Loucy (cell line): ENCODE results near the gene KREMEN1.

ENCODE experiments used
- H2AFZ ChIP-seq: fragments of 200-600 bp; sonication (generic); 2 replicates; pipeline ENCODE4 v1.6.0; 2016; ENCODE audit warnings: antibody characterized with exemption, mild to moderate bottlenecking, low read length, moderate library complexity
- H3F3A ChIP-seq: fragments of 200-600 bp; 2 replicates; pipeline ENCODE4 v1.6.0; 2016; ENCODE audit warnings: antibody characterized with exemption, low read depth, mild to moderate bottlenecking
- H3K27me3 ChIP-seq: fragments of 200-600 bp; sonication (generic); 2 replicates; pipeline ENCODE4 v1.6.1; 2014; ENCODE audit warnings: low read length, mild to moderate bottlenecking; ENCODE audit not compliant: insufficient read depth, poor library complexity, severe bottlenecking
- H3K36me3 ChIP-seq: fragments of 200-600 bp; sonication (generic); 2 replicates; pipeline ENCODE4 v1.6.1; 2016; ENCODE audit warnings: low read length; ENCODE audit not compliant: insufficient read depth
- H3K4me1 ChIP-seq: fragments of 200-600 bp; sonication (generic); 2 replicates; pipeline ENCODE4 v1.5.1; 2014; ENCODE audit warnings: low read length, mild to moderate bottlenecking; ENCODE audit not compliant: insufficient read depth, poor library complexity, severe bottlenecking
- H3K4me2 ChIP-seq: fragments of 200-600 bp; sonication (generic); 2 replicates; pipeline ENCODE4 v1.6.0; 2014; ENCODE audit warnings: antibody characterized with exemption, low read length, low read depth, mild to moderate bottlenecking; ENCODE audit not compliant: poor library complexity, severe bottlenecking
- H3K4me3 ChIP-seq: fragments of 200-600 bp; sonication (generic); 2 replicates; pipeline ENCODE4 v1.5.1; 2014; ENCODE audit warnings: low read length, mild to moderate bottlenecking, mixed read lengths; ENCODE audit not compliant: poor library complexity, severe bottlenecking
- H3K79me2 ChIP-seq: fragments of 200-600 bp; sonication (generic); 2 replicates; pipeline ENCODE4 v1.6.1; 2014; ENCODE audit warnings: low read length; ENCODE audit not compliant: insufficient read depth
- H3K9ac ChIP-seq: fragments of 200-600 bp; sonication (generic); 2 replicates; pipeline ENCODE4 v1.6.0; 2014; ENCODE audit warnings: mild to moderate bottlenecking, low read depth, low read length, moderate library complexity; ENCODE audit not compliant: poor library complexity, severe bottlenecking
- H3K9me2 ChIP-seq: fragments of 200-600 bp; sonication (generic); replicated peaks from 2 replicates; pipeline ENCODE4 v1.6.1; 2016; ENCODE audit warnings: low read depth, low read length, mixed read lengths
- H3K9me3 ChIP-seq: fragments of 200-600 bp; sonication (generic); 2 replicates; pipeline ENCODE4 v1.6.1; 2014; ENCODE audit warnings: mild to moderate bottlenecking, antibody characterized with exemption, low read length, low read depth; ENCODE audit not compliant: insufficient read depth
- H4K20me1 ChIP-seq: fragments of 200-600 bp; sonication (generic); 2 replicates; pipeline ENCODE4 v1.6.0; 2014; ENCODE audit warnings: antibody characterized with exemption, low read length, mild to moderate bottlenecking; ENCODE audit not compliant: insufficient read depth, poor library complexity, severe bottlenecking
- EZH2phosphoT487 ChIP-seq: fragments of 200-600 bp; IDR thresholded peaks from 2 replicates; pipeline ENCODE4 v1.6.1; 2018; ENCODE audit warnings: antibody characterized with exemption, mild to moderate bottlenecking, moderate library complexity, borderline replicate concordance
- TF ChIP-seq, protein P1 (sequence below): fragments of 200-600 bp; sonication (generic); conservative IDR thresholded peaks from 2 replicates; pipeline ENCODE4 v1.5.1; 2014; ENCODE audit warnings: mild to moderate bottlenecking, antibody characterized with exemption, low read length

KREMEN1 gene

DNA sequence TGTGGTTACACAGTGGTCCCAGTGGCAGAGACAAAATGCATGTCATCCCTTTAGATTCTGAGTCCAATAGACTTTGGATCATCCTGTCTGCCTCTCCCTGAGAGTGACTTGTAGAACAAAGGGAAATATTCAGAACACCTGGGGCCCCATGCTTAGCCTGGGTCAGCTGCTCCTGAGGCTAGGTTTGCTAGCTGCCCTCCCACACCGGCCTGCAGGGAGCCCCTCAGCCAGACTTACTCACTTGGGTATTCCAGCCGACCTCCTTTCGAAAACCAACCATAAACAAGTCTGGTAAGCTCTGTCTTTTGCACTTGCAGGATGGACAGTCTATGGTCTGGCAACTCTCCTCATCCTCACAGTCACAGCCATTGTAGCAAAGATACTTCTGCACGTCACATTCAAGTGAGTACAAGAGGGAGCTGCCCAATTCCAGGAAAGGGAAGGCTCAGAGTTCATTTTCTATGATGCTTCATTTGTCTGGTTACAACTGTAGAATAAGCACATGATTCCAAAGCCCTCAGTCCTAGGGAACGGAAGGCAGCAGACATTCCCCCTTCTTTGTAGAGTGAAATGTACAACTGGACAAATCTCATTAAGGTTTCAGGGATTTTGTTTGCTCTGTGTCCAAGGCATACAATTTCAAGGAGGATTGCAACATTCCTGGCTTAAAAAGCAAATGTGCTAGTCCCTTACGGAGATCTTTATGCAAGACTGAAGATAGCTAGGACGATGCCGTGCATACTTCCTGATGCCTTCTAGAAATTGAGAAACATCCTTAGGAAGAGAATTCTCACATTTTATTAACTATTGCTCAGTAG lies 67.3 kb downstream of the KREMEN1 start:
- no peaks in the 10 kb centered on the region for H3F3A ChIP-seq
- H3K4me2 ChIP-seq: no peak overlapping the region
- no peaks in the 10 kb centered on the region for H4K20me1 ChIP-seq
- H3K36me3 ChIP-seq: no peaks in the 10 kb centered on the region
- H3K4me1 ChIP-seq: peaks cover 36% of the 10 kb centered on the region
- H3K27me3 ChIP-seq: no peaks in the 10 kb centered on the region
- no peak overlapping the region for H3K9ac ChIP-seq
- H3K9me3 ChIP-seq: no peaks in the 10 kb centered on the region
- TF ChIP-seq, protein P1, sequence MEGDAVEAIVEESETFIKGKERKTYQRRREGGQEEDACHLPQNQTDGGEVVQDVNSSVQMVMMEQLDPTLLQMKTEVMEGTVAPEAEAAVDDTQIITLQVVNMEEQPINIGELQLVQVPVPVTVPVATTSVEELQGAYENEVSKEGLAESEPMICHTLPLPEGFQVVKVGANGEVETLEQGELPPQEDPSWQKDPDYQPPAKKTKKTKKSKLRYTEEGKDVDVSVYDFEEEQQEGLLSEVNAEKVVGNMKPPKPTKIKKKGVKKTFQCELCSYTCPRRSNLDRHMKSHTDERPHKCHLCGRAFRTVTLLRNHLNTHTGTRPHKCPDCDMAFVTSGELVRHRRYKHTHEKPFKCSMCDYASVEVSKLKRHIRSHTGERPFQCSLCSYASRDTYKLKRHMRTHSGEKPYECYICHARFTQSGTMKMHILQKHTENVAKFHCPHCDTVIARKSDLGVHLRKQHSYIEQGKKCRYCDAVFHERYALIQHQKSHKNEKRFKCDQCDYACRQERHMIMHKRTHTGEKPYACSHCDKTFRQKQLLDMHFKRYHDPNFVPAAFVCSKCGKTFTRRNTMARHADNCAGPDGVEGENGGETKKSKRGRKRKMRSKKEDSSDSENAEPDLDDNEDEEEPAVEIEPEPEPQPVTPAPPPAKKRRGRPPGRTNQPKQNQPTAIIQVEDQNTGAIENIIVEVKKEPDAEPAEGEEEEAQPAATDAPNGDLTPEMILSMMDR: no peak
- no peak for TF ChIP-seq EZH2phosphoT487
- no peaks in the 10 kb centered on the region for H3K9me2 ChIP-seq
- no peak overlapping the region for H2AFZ ChIP-seq
- H3K79me2 ChIP-seq: no peaks in the 10 kb centered on the region
- H3K4me3 ChIP-seq: no peak overlapping the region

DNA sequence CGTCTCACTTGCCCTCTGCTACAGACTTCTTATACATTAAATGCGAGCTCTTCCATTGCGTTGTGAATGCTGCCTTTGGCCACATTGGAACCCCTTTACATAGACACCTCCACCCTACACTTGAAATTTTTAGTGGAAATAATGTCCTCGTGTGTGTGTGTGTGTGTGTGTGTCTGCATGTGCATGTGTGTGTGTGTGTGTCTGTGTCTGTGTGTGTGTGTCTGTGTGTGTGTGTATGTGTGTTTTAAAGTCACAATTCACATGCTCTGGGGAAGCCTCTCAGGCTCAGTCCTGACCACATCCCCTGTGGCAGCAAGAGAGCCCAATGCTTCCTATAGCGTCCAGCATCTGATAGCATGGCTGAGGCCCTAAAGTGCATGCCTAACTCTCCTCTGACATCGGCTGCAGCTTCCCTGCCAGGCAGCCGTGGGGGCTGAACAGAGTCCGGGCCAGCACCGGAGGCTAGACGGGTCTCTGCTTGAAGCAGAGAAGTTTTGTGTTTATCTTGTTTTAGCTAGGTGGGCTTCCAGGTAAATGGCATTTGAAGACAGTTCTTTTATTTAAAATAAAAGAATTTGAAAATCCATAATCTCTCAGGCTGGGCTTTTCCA lies 68.3 kb downstream of the KREMEN1 start:
- no peak overlapping the region for H3K4me2 ChIP-seq
- H4K20me1 ChIP-seq: no peaks in the 10 kb centered on the region
- no peaks in the 10 kb centered on the region for H3F3A ChIP-seq
- TF ChIP-seq, protein P1: no peak
- TF ChIP-seq EZH2phosphoT487: no peak
- H3K4me1 ChIP-seq: peaks cover 32% of the 10 kb centered on the region
- no peaks in the 10 kb centered on the region for H3K36me3 ChIP-seq
- no peaks in the 10 kb centered on the region for H3K79me2 ChIP-seq
- H2AFZ ChIP-seq: no peak overlapping the region
- H3K9me2 ChIP-seq: no peaks in the 10 kb centered on the region
- no peak overlapping the region for H3K4me3 ChIP-seq
- H3K27me3 ChIP-seq: no peaks in the 10 kb centered on the region
- H3K9ac ChIP-seq: no peak overlapping the region
- H3K9me3 ChIP-seq: no peaks in the 10 kb centered on the region

DNA sequence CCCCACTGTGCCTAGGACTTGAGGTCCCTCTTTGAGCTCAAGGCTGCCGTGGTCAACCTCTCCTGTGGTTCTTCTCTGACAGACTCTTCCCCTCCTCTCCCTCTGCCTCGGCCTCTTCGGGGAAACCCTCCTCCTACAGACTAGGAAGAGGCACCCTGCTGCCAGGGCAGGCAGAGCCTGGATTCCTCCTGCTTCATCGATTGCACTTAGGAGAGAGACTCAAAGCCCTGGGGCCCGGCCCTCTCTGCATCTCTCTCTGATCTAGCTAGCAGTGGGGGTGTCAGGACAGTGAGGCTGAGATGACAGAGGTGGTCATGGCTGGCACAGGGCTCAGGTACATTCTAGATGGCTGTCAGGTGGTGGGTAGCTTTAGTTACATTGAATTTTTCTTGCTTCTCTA lies 69.3 kb downstream of the KREMEN1 start:
- Histone ChIP-seq H4K20me1 (no peaks in the 10 kb centered on the region), H3K79me2 (no peaks in the 10 kb centered on the region), H3K9me2 (no peaks in the 10 kb centered on the region), H3K4me1 (peaks cover 32% of the 10 kb centered on the region), H3K9ac (no peak overlapping the region), H3K9me3 (no peaks in the 10 kb centered on the region), H3K4me2 (no peak overlapping the region), H3K4me3 (no peak overlapping the region), H2AFZ (no peak overlapping the region), H3F3A (no peaks in the 10 kb centered on the region), H3K36me3 (no peaks in the 10 kb centered on the region), H3K27me3 (no peaks in the 10 kb centered on the region)
- TF ChIP-seq EZH2phosphoT487: no peak
- TF ChIP-seq, protein P1: no peak
